Measurements from ENCODE around the gene ERBB4. TPM values are rescaled to one million over a fixed set of nuclear protein-coding genes. Genes with fewer than 3 reads are reported as not detected.

Gene ERBB4
- total and polyA plus RNA-seq, 10 of the 15 experiments (the other 5 are each of a cell fraction or from before 2014, with no cell fraction given), result under 0.01 to 0.23 (median 0.01) TPM; not detected in 4

GRCh38 chr2:212109217-212109616 lies 429.4 kb downstream of the ERBB4 start:
- DNase-seq (ENCODE audit: low read depth, low spot score) (no peak), ATAC-seq (no peak), FAIRE-seq (no peak)
- Histone ChIP-seq H3K27me3 (replicated peaks in 1 of 2; ENCODE audit: control insufficient read depth in 2 of 2, insufficient read depth in 2 of 2, low read length in 1 of 2) (no peaks in the 10 kb centered on the region), H2AFZ (ENCODE audit: control insufficient read depth, low read depth, low read length) (no peak overlapping the region), H3K79me2 (ENCODE audit: control insufficient read depth, insufficient read depth, low read length) (no peaks in the 10 kb centered on the region), H3K36me3 (ENCODE audit: control insufficient read depth in 2 of 2, insufficient read depth in 2 of 2, low read length in 1 of 2) (no peaks in the 10 kb centered on the region), H3K4me3 (no peak overlapping the region), H3K4me1 (ENCODE audit: control insufficient read depth, insufficient read depth, low read length) (no peaks in the 10 kb centered on the region), H3K9me3 (replicated peaks; ENCODE audit: control insufficient read depth, insufficient read depth, low read length) (no peaks in the 10 kb centered on the region), H3K4me2 (ENCODE audit: control insufficient read depth, insufficient read depth) (no peak overlapping the region), H4K20me1 (ENCODE audit: control insufficient read depth, insufficient read depth) (no peaks in the 10 kb centered on the region), H3K27ac (ENCODE audit: control insufficient read depth, insufficient read depth) (no peak overlapping the region), H3K9ac (ENCODE audit: control insufficient read depth, insufficient read depth, low read length) (no peak overlapping the region)
- BruUV-seq (replicated peaks), result no TSS peak
- SMC1A ChIA-PET (ENCODE audit: uncharacterized antibody, unreplicated experiment), result interaction anchor here (0.8 to 1.1 kb wide), 2 partner anchors 103 to 106 kb away, joined by 3 read pairs; no protein-coding TSS in a partner anchor
- TF ChIP-seq GATAD2B (conservative IDR thresholded peaks at IDR 0.05; ENCODE audit: low read depth), result no peak
- no peak for TF ChIP-seq ETV6 (conservative IDR thresholded peaks at IDR 0.05 in 1 of 2, IDR thresholded peaks at IDR 0.05 in 1 of 2; ENCODE audit: borderline replicate concordance in 1 of 2, low read depth in 1 of 2)
- no peak for TF ChIP-seq SIN3A (IDR thresholded peaks at IDR 0.05; ENCODE audit: low read depth, low read length)
- no peak for TF ChIP-seq ZNF24 (IDR thresholded peaks at IDR 0.05)
- RAD21 ChIA-PET (ENCODE audit: unreplicated experiment), result interaction anchor here (1.1 kb wide), 1 partner anchor 12 kb away, joined by 3 read pairs; no protein-coding TSS in a partner anchor
- WGBS (ENCODE audit: insufficient coverage, insufficient replicate concordance, low lambda C conversion rate, missing lambda C conversion rate), result 50% methylated on average over 1 of the region's 1 CpG
- CTCF ChIA-PET, result no interaction called here
- intact Hi-C loops (cut with micrococcal nuclease; ENCODE audit: unreplicated experiment) (no loop called here), in situ Hi-C loops (cut with MboI) (no loop called here)
- POLR2A ChIA-PET, result interaction anchor here (1.0 kb wide), 1 partner anchor 13 kb away, joined by 3 read pairs; no protein-coding TSS in a partner anchor

GRCh38 chr2:212107989-212108388 lies 430.6 kb downstream of the ERBB4 start:
- Histone ChIP-seq H3K4me2 (ENCODE audit: control insufficient read depth, insufficient read depth) (no peak overlapping the region), H3K27ac (ENCODE audit: control insufficient read depth, insufficient read depth) (no peak overlapping the region), H4K20me1 (ENCODE audit: control insufficient read depth, insufficient read depth) (no peaks in the 10 kb centered on the region), H2AFZ (ENCODE audit: control insufficient read depth, low read depth, low read length) (no peak overlapping the region), H3K9ac (ENCODE audit: control insufficient read depth, insufficient read depth, low read length) (no peak overlapping the region), H3K36me3 (ENCODE audit: control insufficient read depth in 2 of 2, insufficient read depth in 2 of 2, low read length in 1 of 2) (no peaks in the 10 kb centered on the region), H3K9me3 (replicated peaks; ENCODE audit: control insufficient read depth, insufficient read depth, low read length) (no peaks in the 10 kb centered on the region), H3K79me2 (ENCODE audit: control insufficient read depth, insufficient read depth, low read length) (no peaks in the 10 kb centered on the region), H3K4me1 (ENCODE audit: control insufficient read depth, insufficient read depth, low read length) (no peaks in the 10 kb centered on the region), H3K4me3 (no peak overlapping the region), H3K27me3 (replicated peaks in 1 of 2; ENCODE audit: control insufficient read depth in 2 of 2, insufficient read depth in 2 of 2, low read length in 1 of 2) (no peaks in the 10 kb centered on the region)
- ChIA-PET RAD21 (ENCODE audit: unreplicated experiment) (no interaction called here), POLR2A (no interaction called here), SMC1A (ENCODE audit: uncharacterized antibody, unreplicated experiment) (no interaction called here), CTCF (no interaction called here)
- BruUV-seq (replicated peaks), result no TSS peak
- in situ Hi-C loops (cut with MboI), result no loop called here
- WGBS (ENCODE audit: insufficient coverage, insufficient replicate concordance, low lambda C conversion rate, missing lambda C conversion rate), result 0% methylated on average over 2 of the region's 2 CpGs
- TF ChIP-seq ZBTB33 (IDR thresholded peaks at IDR 0.05) (no peak), RCOR1 (conservative IDR thresholded peaks at IDR 0.05; ENCODE audit: low read depth, low read length) (no peak), STAT3 (IDR thresholded peaks at IDR 0.05; ENCODE audit: low read depth, low read length) (no peak), SMC3 (IDR thresholded peaks at IDR 0.05; ENCODE audit: borderline replicate concordance, low read length) (no peak), USF1 (IDR thresholded peaks at IDR 0.05; ENCODE audit: borderline replicate concordance, extremely low read length, insufficient read depth, low read depth, low read length) (no peak), ZNF217 (IDR thresholded peaks at IDR 0.05) (no peak), IKZF1 (conservative IDR thresholded peaks at IDR 0.05) (no peak), SP1 (IDR thresholded peaks at IDR 0.05; ENCODE audit: low read depth, low read length) (no peak)
- intact Hi-C loops (cut with micrococcal nuclease; ENCODE audit: unreplicated experiment), result no loop called here
- FAIRE-seq (no peak), ATAC-seq (no peak), DNase-seq (ENCODE audit: low read depth, low spot score) (no peak)
